GM19193 (cell line): Measurements from ENCODE around the gene SPPL2A.

Source experiments
- POLR2A ChIP-seq: IDR thresholded peaks from 4 replicates; pipeline ENCODE4 v1.6.1; 2011; ENCODE audit not compliant: insufficient read depth, insufficient read length; ENCODE audit errors: extremely low read depth

SPPL2A gene

DNA sequence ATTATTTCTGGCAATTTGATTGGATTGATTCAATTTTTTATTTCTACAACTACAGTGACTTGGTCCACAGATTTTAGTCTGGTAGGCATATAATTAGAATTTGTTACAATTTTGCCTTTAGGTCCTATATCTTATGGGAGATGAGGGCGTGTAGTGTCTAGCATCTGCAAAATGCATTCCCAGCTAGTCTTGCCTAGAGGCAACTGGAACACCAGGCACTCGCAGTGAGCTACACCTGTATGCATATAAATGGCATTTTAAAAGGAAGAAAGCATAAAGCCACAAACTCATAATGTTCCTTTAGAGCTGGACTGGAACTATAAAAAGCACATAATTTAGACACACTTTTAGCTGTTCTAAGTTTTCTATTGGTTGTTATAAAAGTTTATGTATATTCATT, 17.9 kb upstream of the SPPL2A start:
- no peak for TF ChIP-seq POLR2A

DNA sequence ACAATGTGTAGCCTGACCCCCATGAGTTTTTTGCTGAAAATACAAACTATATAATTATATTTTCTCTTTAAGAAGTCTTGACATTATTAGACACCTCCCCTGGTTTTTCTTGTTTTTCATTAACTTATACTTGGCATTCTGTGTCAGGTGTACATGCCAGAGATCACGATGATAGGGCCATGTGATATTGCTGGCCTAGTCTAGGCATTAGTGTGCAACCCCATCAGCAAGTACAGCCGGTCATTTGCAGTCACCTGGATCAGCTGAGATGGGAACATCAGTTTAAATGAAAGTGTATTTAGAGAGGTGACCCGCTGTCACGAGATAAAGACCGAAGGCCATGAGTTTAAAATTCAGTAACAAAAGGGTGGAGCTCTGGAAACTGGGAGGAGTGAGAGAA, 12.6 kb upstream of the SPPL2A start:
- no peak for TF ChIP-seq POLR2A

DNA sequence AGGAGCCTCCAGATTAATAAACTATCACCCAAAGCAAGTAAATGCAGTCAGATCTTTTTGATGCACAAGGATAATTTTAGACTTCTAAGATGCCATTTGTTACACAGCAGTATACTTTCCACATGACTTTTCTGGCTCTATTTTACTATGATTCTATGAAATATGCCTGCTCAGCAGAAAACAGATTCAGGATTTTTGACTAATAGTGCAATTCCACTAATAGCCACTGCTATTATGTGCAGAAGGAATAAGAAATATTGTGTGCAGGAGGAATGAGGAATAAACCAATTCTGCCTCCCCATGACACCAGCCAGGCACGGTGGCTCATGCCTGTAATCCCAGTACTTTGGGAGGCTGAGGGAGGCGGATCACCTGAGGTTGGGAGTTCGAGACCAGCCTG, 11.5 kb upstream of the SPPL2A start:
- TF ChIP-seq POLR2A, result no peak

DNA sequence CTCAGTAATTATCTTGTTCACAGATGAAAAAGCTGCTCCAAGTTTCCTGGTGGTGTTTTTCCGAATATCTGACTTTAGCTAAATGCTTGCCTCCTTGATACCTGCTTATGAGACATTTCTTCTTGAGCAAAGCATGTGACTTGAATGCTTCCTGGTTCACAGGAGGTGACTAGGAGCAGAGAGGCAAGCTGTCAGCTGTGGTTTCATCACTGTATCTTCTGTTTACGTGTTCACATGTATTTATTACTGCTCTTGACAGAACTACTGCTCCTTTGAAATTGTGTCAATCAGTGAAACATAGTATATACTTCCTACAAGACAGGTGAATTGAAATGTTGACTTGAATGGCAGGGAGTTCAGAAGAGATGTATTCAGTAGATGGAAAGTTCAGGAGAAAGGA, 8.9 kb upstream of the SPPL2A start:
- no peak for TF ChIP-seq POLR2A

DNA sequence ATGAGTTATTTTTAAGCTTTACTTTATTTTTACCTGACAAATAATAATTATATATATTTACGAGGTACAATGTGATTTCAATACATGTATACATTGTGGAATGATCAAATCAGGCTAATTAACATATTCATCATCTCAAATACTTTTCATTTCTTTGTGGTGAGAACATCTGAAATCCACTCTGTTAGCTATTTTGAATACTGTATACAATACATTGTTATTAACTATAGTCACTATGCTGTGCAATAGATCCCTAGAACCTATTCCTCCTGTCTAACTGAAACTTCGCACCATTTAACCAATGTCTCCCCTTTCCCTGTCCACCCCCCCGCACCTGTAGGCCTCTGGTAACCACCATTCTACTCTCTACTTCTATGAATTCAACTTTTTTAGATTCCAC, 7.9 kb upstream of the SPPL2A start:
- TF ChIP-seq POLR2A, result no peak

DNA sequence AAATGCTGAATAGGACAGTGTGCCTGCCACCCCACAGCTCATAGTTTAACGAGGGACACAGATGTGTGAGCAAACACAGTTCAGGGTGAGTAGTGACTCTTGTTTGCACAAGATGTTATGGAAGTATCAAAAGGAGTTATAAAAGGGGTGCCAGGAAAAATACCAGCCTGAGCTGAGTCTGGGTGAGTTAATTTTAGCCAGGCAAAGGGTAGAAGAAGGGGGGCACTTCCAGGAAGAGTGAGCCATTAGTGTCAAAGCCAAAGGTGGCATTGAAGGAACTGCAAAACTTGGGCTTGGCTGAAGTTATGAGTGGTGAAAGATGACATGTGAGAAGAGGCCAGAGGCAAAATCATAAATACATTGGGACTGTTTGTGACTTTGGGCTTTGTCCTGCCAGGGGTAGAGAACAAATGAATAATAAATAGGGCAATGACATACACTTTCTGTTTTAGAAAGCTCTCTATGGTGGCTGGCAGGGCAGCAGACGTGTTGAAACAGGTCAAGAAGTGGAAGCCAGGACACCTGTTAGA, 1.9 kb upstream of the SPPL2A start:
- TF ChIP-seq POLR2A, result no peak

DNA sequence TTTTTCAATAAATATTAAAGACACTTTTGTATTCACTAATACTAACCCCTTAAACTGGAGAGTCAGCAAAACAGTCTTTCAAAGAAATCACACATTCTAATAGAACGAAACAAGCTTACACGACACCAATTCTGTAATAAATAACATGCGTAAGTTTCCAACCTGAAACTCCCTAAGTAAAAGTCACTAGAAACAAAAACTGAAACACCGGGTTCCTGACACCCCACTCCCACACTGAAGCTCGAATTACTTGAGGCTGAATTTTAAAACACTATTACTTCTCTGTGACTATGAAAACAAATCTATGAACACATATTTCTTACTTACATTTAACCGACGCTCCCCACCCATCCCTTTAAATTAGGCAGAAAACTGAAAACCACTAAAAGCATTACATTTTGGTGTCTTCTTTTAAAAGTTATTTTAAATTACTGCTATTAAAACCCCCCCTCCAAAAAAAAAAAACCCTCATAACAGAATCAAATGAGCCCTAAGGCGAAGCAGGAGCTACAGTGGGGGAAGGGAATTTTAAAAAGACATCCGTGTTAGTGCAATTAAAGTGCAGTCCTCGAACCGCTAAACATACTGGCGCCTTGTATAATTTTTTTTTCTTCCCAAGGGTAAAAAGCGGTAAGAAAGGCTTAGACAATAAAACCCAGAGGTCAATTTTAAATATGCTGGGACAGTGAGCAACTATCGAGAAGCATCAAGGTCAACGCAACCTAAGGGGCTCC, 878 bp downstream of the SPPL2A start:
- no peak for TF ChIP-seq POLR2A

DNA sequence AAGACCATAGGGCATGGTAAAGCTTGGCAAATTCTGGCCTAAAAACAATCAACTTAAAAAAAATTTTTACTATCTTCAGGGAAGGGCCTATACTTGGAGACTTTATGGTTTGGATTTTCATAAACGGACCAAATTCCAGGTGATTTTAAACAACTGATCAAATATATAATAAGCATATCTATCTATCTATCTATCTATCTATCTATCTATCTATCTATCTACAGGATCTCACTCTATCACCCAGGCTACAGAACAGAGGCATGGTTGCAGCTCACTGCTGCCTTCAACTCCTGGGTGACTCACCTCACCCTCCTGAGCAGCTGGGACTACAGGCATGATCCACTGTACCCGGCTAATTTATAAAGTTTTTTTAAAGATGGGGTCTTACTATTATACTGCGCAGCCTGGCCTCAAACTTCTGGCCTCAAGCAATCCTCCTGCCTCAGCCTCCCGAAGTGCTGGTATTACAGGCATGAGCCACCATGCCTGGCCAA, 6.7 kb downstream of the SPPL2A start:
- TF ChIP-seq POLR2A, result no peak

DNA sequence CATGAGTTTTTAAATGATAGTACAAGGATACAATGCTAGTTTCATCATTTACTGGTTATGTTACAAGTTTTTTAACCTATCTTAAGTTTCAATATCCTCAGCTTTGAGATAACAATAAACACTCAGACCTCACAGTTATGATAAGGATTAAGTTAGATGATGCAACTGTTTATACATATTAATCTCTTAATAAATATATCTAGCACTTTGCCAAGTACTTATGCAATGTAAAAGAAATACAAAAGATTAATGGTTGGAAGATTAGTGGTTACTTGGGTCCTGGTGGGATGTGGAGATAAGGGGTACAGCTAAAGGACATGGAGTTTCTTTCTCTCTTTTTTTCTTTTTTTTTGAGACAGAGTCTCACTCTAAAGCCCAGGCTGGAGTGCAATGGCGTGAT, 12.0 kb downstream of the SPPL2A start:
- TF ChIP-seq POLR2A, result no peak

DNA sequence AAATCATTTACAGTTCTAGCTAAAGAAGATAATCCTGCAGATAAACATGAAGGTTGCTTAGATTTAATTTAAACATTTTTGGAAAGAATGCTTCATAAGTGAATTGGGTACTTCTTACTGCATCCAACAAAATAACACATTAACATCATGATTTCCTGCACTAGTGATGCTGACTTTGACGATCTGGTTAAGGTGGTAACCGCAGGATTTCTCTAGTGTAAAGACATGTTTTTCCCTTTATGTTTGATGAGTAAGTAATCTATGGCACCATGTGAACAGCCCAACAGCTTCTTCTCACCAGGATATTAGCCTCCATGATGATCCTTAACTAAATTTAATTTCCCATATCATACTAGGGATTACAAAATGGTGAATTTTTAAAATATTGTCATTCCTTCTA, 14.1 kb downstream of the SPPL2A start:
- TF ChIP-seq POLR2A, result no peak

DNA sequence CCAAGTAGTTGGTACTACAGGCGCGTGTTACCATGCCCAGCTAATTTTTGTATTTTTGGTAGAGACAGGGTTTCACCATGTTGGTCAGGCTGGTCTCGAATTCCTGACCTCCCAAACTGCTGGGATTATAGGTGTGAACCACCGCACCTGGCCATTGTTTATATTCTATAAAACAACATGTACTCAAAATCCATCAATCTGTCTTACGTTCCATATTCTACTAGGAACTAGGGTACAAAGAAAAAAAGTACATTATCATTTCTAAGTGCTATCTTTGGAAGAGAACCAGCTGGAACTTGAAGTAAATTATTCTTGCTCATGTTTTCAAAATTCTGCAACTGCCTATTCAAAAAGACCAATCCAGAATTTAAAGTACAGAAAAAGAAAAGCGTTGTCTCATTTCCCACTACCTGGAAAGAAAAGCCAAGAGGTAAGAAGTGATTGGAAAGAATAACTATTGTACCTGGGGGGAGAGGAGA, 15.2 kb downstream of the SPPL2A start:
- no peak for TF ChIP-seq POLR2A

DNA sequence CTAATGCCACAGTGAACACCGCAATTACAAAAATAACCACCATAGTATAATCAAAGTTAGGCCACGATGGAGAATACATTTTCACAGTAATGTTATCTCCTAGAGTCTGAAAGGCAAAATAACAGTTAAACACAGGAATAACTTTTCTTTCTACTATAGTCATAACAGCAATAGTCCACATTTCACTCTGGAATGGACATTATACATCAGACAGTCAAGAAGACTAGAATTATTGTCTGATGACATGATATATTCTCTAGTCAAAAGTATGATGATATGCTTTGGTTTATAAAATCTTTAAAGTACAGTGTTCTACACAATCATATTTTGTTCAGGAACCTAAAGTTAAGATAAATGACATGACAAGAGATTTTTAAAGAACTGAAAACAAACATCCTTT, 18.0 kb downstream of the SPPL2A start:
- no peak for TF ChIP-seq POLR2A

DNA sequence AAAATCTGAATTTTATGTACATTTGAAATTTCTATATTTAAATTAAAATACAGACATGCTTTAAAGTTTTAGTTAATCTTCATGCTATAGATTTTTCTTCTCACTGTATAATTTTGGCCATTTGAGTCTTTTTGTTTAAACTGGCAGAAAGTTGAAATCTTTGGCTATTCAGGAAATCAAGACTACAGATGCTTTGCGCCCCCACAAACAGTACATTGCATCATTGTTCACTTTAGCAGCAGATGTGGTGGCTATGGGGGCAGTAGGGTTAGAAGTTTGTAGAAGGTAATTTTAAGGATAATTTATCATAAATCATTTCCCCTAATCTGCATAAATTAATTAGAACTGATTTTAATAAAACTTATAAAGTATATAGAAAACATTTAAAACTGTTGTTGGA, 20.9 kb downstream of the SPPL2A start:
- TF ChIP-seq POLR2A, result no peak

DNA sequence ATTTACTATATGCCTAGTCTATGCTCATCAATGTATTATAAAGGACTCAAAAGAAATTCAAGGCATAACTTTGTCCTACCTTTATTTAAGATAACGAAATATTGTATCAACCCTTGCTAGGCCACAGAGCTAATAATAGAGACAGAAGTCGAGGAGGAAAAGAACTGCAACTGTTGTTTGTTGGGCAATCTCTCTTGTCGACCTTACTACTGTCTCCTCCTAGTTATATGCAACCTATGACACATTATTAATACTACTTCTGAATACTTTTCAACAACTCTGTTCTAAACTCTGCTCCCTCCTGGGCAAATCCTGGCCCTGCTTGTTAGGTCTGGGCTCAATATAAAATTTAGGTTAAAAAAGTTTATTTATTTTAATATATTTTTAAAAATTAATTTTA, 24.6 kb downstream of the SPPL2A start:
- no peak for TF ChIP-seq POLR2A

DNA sequence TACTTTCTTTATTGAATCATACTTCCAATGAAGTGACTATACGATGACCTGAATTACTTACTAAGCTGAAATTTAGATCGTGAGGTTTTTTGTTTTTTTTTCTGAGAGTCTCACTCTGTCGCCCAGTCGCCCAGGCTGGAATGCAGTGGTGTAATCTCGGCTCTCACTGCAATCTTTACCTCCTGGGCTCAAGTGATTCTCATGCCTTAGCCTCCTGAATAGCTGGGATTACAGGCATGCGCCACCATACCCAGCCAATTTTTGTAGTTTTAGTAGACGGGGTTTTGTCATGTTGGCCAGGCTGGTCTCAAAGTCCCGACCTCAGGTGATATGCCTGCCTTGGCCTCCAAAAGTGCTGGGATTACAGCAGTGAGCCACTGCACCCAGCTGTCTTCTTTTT, 28.7 kb downstream of the SPPL2A start:
- no peak for TF ChIP-seq POLR2A

DNA sequence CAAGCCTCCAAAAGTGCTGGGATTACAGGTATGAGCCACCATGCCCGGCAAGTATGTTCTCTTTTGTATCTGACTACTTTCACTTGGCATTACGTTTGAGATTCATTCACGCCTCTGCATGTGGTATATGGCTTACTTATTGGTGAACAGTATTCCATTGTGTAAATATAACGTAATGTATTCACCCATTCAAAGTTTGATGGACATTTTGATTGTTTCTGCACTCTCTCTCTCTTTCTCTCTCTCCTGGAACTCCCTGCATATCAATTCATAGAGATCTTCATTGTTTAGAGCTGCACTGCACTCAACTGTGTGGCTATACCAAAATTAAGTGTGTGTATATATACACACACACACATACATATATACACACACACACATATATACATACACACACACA, 30.4 kb downstream of the SPPL2A start:
- no peak for TF ChIP-seq POLR2A
